NCI-H1417 treated with DMSO at 0.1 percent for 48 hours (cell line): ENCODE results near the gene GLS2.
"Not testable (repeated sequence)": the region's sequence is repeated elsewhere in the genome, so short reads cannot be mapped to it uniquely, and the experiment has no call there.

Source experiments
- DNase-seq: peaks from one replicate; lab custom pipeline; 2025; lab: John Stamatoyannopoulos, UW

Gene GLS2

GRCh38 chr12:56488041-56488955, at the start of gene GLS2:
Gene GLS2, minus strand, starts transcription at chr12:56488161. Its CDS starts 43 bp downstream, at chr12:56488118.
- peak; percentile 89 for DNase-seq

- DNase-seq = no peak
Observed at GRCh38 chr12:56537546-56537945, 49.6 kb upstream of the GLS2 start.

GRCh38 chr12:56530390-56531055, 42.6 kb upstream of the GLS2 start:
- DNase-seq = no peak

- no peak for DNase-seq
Observed at GRCh38 chr12:56529656-56530055, 41.7 kb upstream of the GLS2 start.

- no peak for DNase-seq
Observed at GRCh38 chr12:56528846-56529245, 40.9 kb upstream of the GLS2 start.

GRCh38 chr12:56522411-56523193, 34.6 kb upstream of the GLS2 start:
- no peak for DNase-seq

- peak; percentile 18 for DNase-seq
Observed at GRCh38 chr12:56521590-56522371, 33.8 kb upstream of the GLS2 start, which contains the start of gene RBMS2. Gene RBMS2, plus strand, starts transcription at chr12:56521820. Its CDS starts 204 bp downstream, at chr12:56522024.

GRCh38 chr12:56521209-56521589, 33.2 kb upstream of the GLS2 start:
- DNase-seq = no peak

GRCh38 chr12:56520506-56520905, 32.5 kb upstream of the GLS2 start:
- DNase-seq = no peak

- no peak for DNase-seq
Observed at GRCh38 chr12:56520048-56520447, 32.1 kb upstream of the GLS2 start.

- no peak for DNase-seq
Observed at GRCh38 chr12:56518570-56518969, 30.6 kb upstream of the GLS2 start.

GRCh38 chr12:56517854-56518253, 29.9 kb upstream of the GLS2 start:
- DNase-seq = no peak

GRCh38 chr12:56514014-56514318, 26.0 kb upstream of the GLS2 start:
- DNase-seq = not testable (repeated sequence)

GRCh38 chr12:56510786-56511185, 22.8 kb upstream of the GLS2 start:
- no peak for DNase-seq

GRCh38 chr12:56499879-56500278, 11.9 kb upstream of the GLS2 start:
- not testable (repeated sequence) for DNase-seq

GRCh38 chr12:56499452-56499851, 11.5 kb upstream of the GLS2 start:
- DNase-seq = not testable (repeated sequence)

- DNase-seq = peak; percentile 65
Observed at GRCh38 chr12:56498126-56498902, 10.4 kb upstream of the GLS2 start.

- DNase-seq = not testable (repeated sequence)
Observed at GRCh38 chr12:56496704-56497103, 8.7 kb upstream of the GLS2 start.

GRCh38 chr12:56494481-56494880, 6.5 kb upstream of the GLS2 start:
- DNase-seq = not testable (repeated sequence)

- not testable (repeated sequence) for DNase-seq
Observed at GRCh38 chr12:56494106-56494415, 6.1 kb upstream of the GLS2 start.
